Lower leg skin (tissue), 3 donors: ENCODE measurements around the gene ZNF853.

Experiments
- CTCF ChIP-seq, 3 donors: fragments of 450-650 bp; IDR thresholded peaks; one replicate each; pipeline ENCODE4 v1.5.1; 2016; ENCODE audit warnings: antibody characterized with exemption in 3 of 3, mild to moderate bottlenecking in 3 of 3, moderate library complexity in 2 of 3
- POLR2A ChIP-seq, 2 donors: fragments of 450-650 bp; IDR thresholded peaks; one replicate each; pipeline ENCODE4 v1.6.1; 2016 to 2017; ENCODE audit warnings: antibody characterized with exemption in 2 of 2, mild to moderate bottlenecking in 1 of 2, moderate library complexity in 1 of 2

- TF ChIP-seq CTCF (IDR thresholded peaks at IDR 0.05) (no peak), POLR2A (IDR thresholded peaks at IDR 0.05) (no peak)
These were observed 4.6 kb downstream of the ZNF853 start for GRCh38 chr7:6619961-6620360.
